Activated CD8-positive, alpha-beta T cell treated with anti-CD3 and anti-CD28 coated beads, Interleukin-2, amount 10 ng/mL, durations not matched to agents 7 days and 5 days (primary cell): ENCODE data around the gene DNAJB8. TPM values are rescaled to one million over a fixed set of nuclear protein-coding genes. Genes with fewer than 3 reads are reported as not detected.

Source experiments
- ATAC-seq: fragments of 150-1000 bp; cut with Tn5 transposase; one replicate; pipeline ENCODE4 v1.10.0; 2021; ENCODE audit warnings: moderate library complexity
- CTCF ChIA-PET: fragments of 350-600 bp; sonication (Branson Sonifier 250); formaldehyde crosslinking; loops from one replicate; lab custom pipeline; 2021; ENCODE audit warnings: antibody characterized with exemption; lab: Charles Lee
- POLR2A ChIA-PET: fragments of 350-600 bp; sonication (Branson Sonifier 250); formaldehyde crosslinking; loops from one replicate; lab custom pipeline; 2021; ENCODE audit warnings: antibody characterized with exemption; lab: Charles Lee
- DNase-seq: peaks from one replicate; pipeline ENCODE4 v3.0.0-alpha.2; 2020
- H3K27ac Mint-ChIP-seq: one replicate; pipeline ENCODE4 v1.8.0; 2021; ENCODE audit warnings: mild to moderate bottlenecking, mixed read lengths
- H3K27me3 Mint-ChIP-seq: one replicate; pipeline ENCODE4 v1.8.0; 2021; ENCODE audit warnings: low read depth, mixed read lengths
- H3K36me3 Mint-ChIP-seq: one replicate; pipeline ENCODE4 v1.8.0; 2021; ENCODE audit warnings: low read depth, mixed read lengths
- H3K4me1 Mint-ChIP-seq: one replicate; pipeline ENCODE4 v1.8.0; 2021; ENCODE audit warnings: low read depth, mixed read lengths
- H3K4me3 Mint-ChIP-seq: one replicate; pipeline ENCODE4 v1.8.0; 2021; ENCODE audit warnings: mild to moderate bottlenecking, mixed read lengths
- H3K9me3 Mint-ChIP-seq: one replicate; pipeline ENCODE4 v1.8.0; 2022; ENCODE audit warnings: mixed read lengths; ENCODE audit not compliant: insufficient read depth
- total RNA-seq, 2 experiments: library from RNA; stranded (reverse); gene quantifications; one replicate each; pipeline ENCODE4 v1.2.3, GENCODE V29; 2021

The DNAJB8 gene
- total RNA-seq, 2 experiments from 2014 or later, result not detected

GRCh38 chr3:128449111-128449638 is 17.5 kb downstream of the DNAJB8 start:
- Mint-ChIP-seq H3K27me3 (peaks cover 12% of the 10 kb centered on the region), H3K36me3 (peaks cover 23% of the 10 kb centered on the region), H3K4me1 (peaks cover 29% of the 10 kb centered on the region), H3K27ac (peak overlapping the region; percentile 89), H3K4me3 (no peak overlapping the region), H3K9me3 (peaks cover 18% of the 10 kb centered on the region)
- ATAC-seq (no peak), DNase-seq (no peak)
- CTCF ChIA-PET, result interaction anchor here (2.1 kb wide), 1 partner anchor 10 kb away, joined by 7 read pairs; no protein-coding TSS in a partner anchor
- POLR2A ChIA-PET, result interaction anchor here (0.9 to 1.0 kb wide), 2 partner anchors 17 to 25 kb away, joined by 3 read pairs; no protein-coding TSS in a partner anchor

- Mint-ChIP-seq H3K4me1 (peaks cover 26% of the 10 kb centered on the region), H3K27me3 (peaks cover 12% of the 10 kb centered on the region), H3K27ac (peak overlapping the region; percentile 89), H3K4me3 (peak overlapping the region; percentile 16), H3K9me3 (peaks cover 18% of the 10 kb centered on the region), H3K36me3 (peaks cover 23% of the 10 kb centered on the region)
- ChIA-PET CTCF (interaction anchor here (1.2 to 2.1 kb wide), 2 partner anchors 9 to 35 kb away, joined by 4 to 7 read pairs; no protein-coding TSS in a partner anchor), POLR2A (interaction anchor here (0.9 to 1.0 kb wide), 2 partner anchors 17 to 26 kb away, joined by 3 read pairs; no protein-coding TSS in a partner anchor)
- DNase-seq (peak; percentile 50), ATAC-seq (peak; percentile 71)
Observed at GRCh38 chr3:128448491-128448890, 18.2 kb downstream of the DNAJB8 start.

- DNase-seq, result peak; percentile 60
- CTCF ChIA-PET, result interaction anchor here (0.6 to 2.1 kb wide), 5 partner anchors 8 to 170 kb away, joined by 3 to 7 read pairs (median 3); no protein-coding TSS in a partner anchor
- peaks cover 16% of the 10 kb centered on the region for H3K27me3 Mint-ChIP-seq
- no peak overlapping the region for H3K4me3 Mint-ChIP-seq
- ATAC-seq, result peak; percentile 58
- peaks cover 18% of the 10 kb centered on the region for H3K9me3 Mint-ChIP-seq
- H3K36me3 Mint-ChIP-seq, result peaks cover 23% of the 10 kb centered on the region
- peak overlapping the region; percentile 75 for H3K27ac Mint-ChIP-seq
- POLR2A ChIA-PET, result no interaction called here
- H3K4me1 Mint-ChIP-seq, result peaks cover 24% of the 10 kb centered on the region
Observed at GRCh38 chr3:128447561-128448013, 19.1 kb downstream of the DNAJB8 start.

- H3K4me1 Mint-ChIP-seq, result peaks cover 24% of the 10 kb centered on the region
- DNase-seq (no peak), ATAC-seq (no peak)
- CTCF ChIA-PET, result interaction anchor here (1.1 kb wide), 1 partner anchor 135 kb away, joined by 3 read pairs; no protein-coding TSS in a partner anchor
- H3K4me3 Mint-ChIP-seq, result no peak overlapping the region
- H3K27me3 Mint-ChIP-seq, result peaks cover 17% of the 10 kb centered on the region
- peak overlapping the region; percentile 75 for H3K27ac Mint-ChIP-seq
- peaks cover 23% of the 10 kb centered on the region for H3K36me3 Mint-ChIP-seq
- H3K9me3 Mint-ChIP-seq, result peaks cover 18% of the 10 kb centered on the region
- POLR2A ChIA-PET, result no interaction called here
Observed at GRCh38 chr3:128446821-128447220, 19.9 kb downstream of the DNAJB8 start.

- Mint-ChIP-seq H3K9me3 (peaks cover 18% of the 10 kb centered on the region), H3K4me1 (peaks cover 24% of the 10 kb centered on the region), H3K27me3 (peaks cover 14% of the 10 kb centered on the region), H3K27ac (no peak overlapping the region), H3K4me3 (no peak overlapping the region), H3K36me3 (peaks cover 23% of the 10 kb centered on the region)
- CTCF ChIA-PET, result no interaction called here
- POLR2A ChIA-PET, result no interaction called here
- ATAC-seq (no peak), DNase-seq (no peak)
Observed at GRCh38 chr3:128445357-128445756, 21.3 kb downstream of the DNAJB8 start.

- Mint-ChIP-seq H3K27ac (no peak overlapping the region), H3K4me3 (no peak overlapping the region), H3K36me3 (peaks cover 15% of the 10 kb centered on the region), H3K27me3 (peaks cover 19% of the 10 kb centered on the region), H3K9me3 (peaks cover 13% of the 10 kb centered on the region), H3K4me1 (peaks cover 19% of the 10 kb centered on the region)
- POLR2A ChIA-PET, result no interaction called here
- DNase-seq, result no peak
- CTCF ChIA-PET, result no interaction called here
- no peak for ATAC-seq
Observed at GRCh38 chr3:128443771-128444170, 22.9 kb downstream of the DNAJB8 start.

- no peak for DNase-seq
- ChIA-PET CTCF (no interaction called here), POLR2A (no interaction called here)
- Mint-ChIP-seq H3K27ac (no peak overlapping the region), H3K9me3 (peaks cover 8% of the 10 kb centered on the region), H3K36me3 (peaks cover 10% of the 10 kb centered on the region), H3K4me1 (peaks cover 12% of the 10 kb centered on the region), H3K27me3 (peaks cover 19% of the 10 kb centered on the region), H3K4me3 (no peak overlapping the region)
- ATAC-seq, result no peak
Observed at GRCh38 chr3:128442949-128443348, 23.7 kb downstream of the DNAJB8 start.

- POLR2A ChIA-PET, result no interaction called here
- H3K4me3 Mint-ChIP-seq, result no peak overlapping the region
- ATAC-seq (no peak), DNase-seq (no peak)
- H3K36me3 Mint-ChIP-seq, result peaks cover 4% of the 10 kb centered on the region
- peaks cover 4% of the 10 kb centered on the region for H3K9me3 Mint-ChIP-seq
- H3K27ac Mint-ChIP-seq, result no peak overlapping the region
- peaks cover 3% of the 10 kb centered on the region for H3K4me1 Mint-ChIP-seq
- CTCF ChIA-PET, result no interaction called here
- H3K27me3 Mint-ChIP-seq, result peaks cover 25% of the 10 kb centered on the region
Observed at GRCh38 chr3:128442070-128442469, 24.6 kb downstream of the DNAJB8 start.

- H3K36me3 Mint-ChIP-seq, result no peaks in the 10 kb centered on the region
- POLR2A ChIA-PET, result no interaction called here
- CTCF ChIA-PET, result interaction anchor here (1.0 to 1.9 kb wide), 3 partner anchors 9 to 178 kb away, joined by 3 to 8 read pairs (median 7); no protein-coding TSS in a partner anchor
- ATAC-seq (no peak), DNase-seq (no peak)
- H3K27me3 Mint-ChIP-seq, result peaks cover 27% of the 10 kb centered on the region
- no peak overlapping the region for H3K4me3 Mint-ChIP-seq
- no peak overlapping the region for H3K27ac Mint-ChIP-seq
- H3K4me1 Mint-ChIP-seq, result no peaks in the 10 kb centered on the region
- H3K9me3 Mint-ChIP-seq, result no peaks in the 10 kb centered on the region
Observed at GRCh38 chr3:128439226-128439625, 27.5 kb downstream of the DNAJB8 start.

GRCh38 chr3:128438488-128439072 is 28.1 kb downstream of the DNAJB8 start:
- Mint-ChIP-seq H3K36me3 (no peaks in the 10 kb centered on the region), H3K27ac (no peak overlapping the region), H3K27me3 (peaks cover 29% of the 10 kb centered on the region), H3K4me3 (no peak overlapping the region), H3K9me3 (no peaks in the 10 kb centered on the region), H3K4me1 (no peaks in the 10 kb centered on the region)
- CTCF ChIA-PET, result interaction anchor here (1.0 to 1.9 kb wide), 4 partner anchors 10 to 179 kb away, joined by 3 to 8 read pairs (median 5); no protein-coding TSS in a partner anchor
- POLR2A ChIA-PET, result no interaction called here
- DNase-seq (no peak), ATAC-seq (no peak)

- POLR2A ChIA-PET, result no interaction called here
- DNase-seq (no peak), ATAC-seq (no peak)
- CTCF ChIA-PET, result no interaction called here
- peaks cover 6% of the 10 kb centered on the region for H3K4me1 Mint-ChIP-seq
- H3K27ac Mint-ChIP-seq, result no peak overlapping the region
- H3K27me3 Mint-ChIP-seq, result peaks cover 40% of the 10 kb centered on the region
- no peaks in the 10 kb centered on the region for H3K9me3 Mint-ChIP-seq
- H3K36me3 Mint-ChIP-seq, result no peaks in the 10 kb centered on the region
- H3K4me3 Mint-ChIP-seq, result no peak overlapping the region
Observed at GRCh38 chr3:128436214-128436613, 30.5 kb downstream of the DNAJB8 start.

GRCh38 chr3:128435561-128435960 is 31.1 kb downstream of the DNAJB8 start:
- no peak overlapping the region for H3K27ac Mint-ChIP-seq
- DNase-seq, result no peak
- ChIA-PET POLR2A (no interaction called here), CTCF (no interaction called here)
- H3K27me3 Mint-ChIP-seq, result peaks cover 46% of the 10 kb centered on the region
- H3K9me3 Mint-ChIP-seq, result no peaks in the 10 kb centered on the region
- H3K36me3 Mint-ChIP-seq, result no peaks in the 10 kb centered on the region
- no peak for ATAC-seq
- H3K4me3 Mint-ChIP-seq, result no peak overlapping the region
- H3K4me1 Mint-ChIP-seq, result peaks cover 6% of the 10 kb centered on the region
